Trophoblast cell (in vitro differentiated cells and primary cell): ENCODE data around the gene GPC3.
A peak's percentile ranks its signal among the peaks of the same experiment; 100 is the strongest.

Experiments
- DNase-seq, 2 donors: peaks; one replicate each; pipeline ENCODE4 v3.0.0-alpha.2; 2016
- H2AFZ ChIP-seq: 2 replicates; pipeline ENCODE4 v1.6.1; 2013; ENCODE audit warnings: low read length, moderate library complexity, mild to moderate bottlenecking; ENCODE audit not compliant: insufficient read depth, poor library complexity
- H2AK5ac ChIP-seq: 2 replicates; pipeline ENCODE4 v1.6.1; 2013; ENCODE audit warnings: mild to moderate bottlenecking, low read length
- H2BK120ac ChIP-seq: 2 replicates; pipeline ENCODE4 v1.6.1; 2013; ENCODE audit warnings: low read length, mild to moderate bottlenecking, moderate library complexity; ENCODE audit not compliant: insufficient read depth, poor library complexity
- H2BK12ac ChIP-seq: 2 replicates; pipeline ENCODE4 v1.6.1; 2013; ENCODE audit warnings: mild to moderate bottlenecking, low read length, moderate library complexity
- H2BK5ac ChIP-seq: 2 replicates; pipeline ENCODE4 v1.6.1; 2013; ENCODE audit warnings: low read length, low read depth, moderate library complexity, mild to moderate bottlenecking; ENCODE audit not compliant: poor library complexity
- H3K14ac ChIP-seq: 2 replicates; pipeline ENCODE4 v1.6.1; 2013; ENCODE audit warnings: mild to moderate bottlenecking, low read length
- H3K18ac ChIP-seq: 2 replicates; pipeline ENCODE4 v1.6.1; 2013; ENCODE audit warnings: mild to moderate bottlenecking, low read length
- H3K23ac ChIP-seq: 2 replicates; pipeline ENCODE4 v1.6.1; 2013; ENCODE audit warnings: low read length
- H3K27ac ChIP-seq: 2 replicates; pipeline ENCODE4 v1.5.1; 2013; ENCODE audit warnings: low read depth, mild to moderate bottlenecking, inconsistent platforms, low read length, moderate library complexity
- H3K27me3 ChIP-seq: 2 replicates; pipeline ENCODE4 v1.6.1; 2013; ENCODE audit warnings: inconsistent platforms, mild to moderate bottlenecking, low read length, moderate library complexity; ENCODE audit not compliant: insufficient read depth
- H3K36me3 ChIP-seq, 2 experiments: 1 replicate in 1 of 2; 2 replicates in 1 of 2; pipeline ENCODE4 v1.6.1; 2013; ENCODE audit warnings: low read length in 2 of 2, mild to moderate bottlenecking in 2 of 2, moderate library complexity in 1 of 2; ENCODE audit not compliant: insufficient read depth in 2 of 2, control insufficient read depth in 1 of 2
- H3K4ac ChIP-seq: 2 replicates; pipeline ENCODE4 v1.6.1; 2013; ENCODE audit warnings: low read depth, mild to moderate bottlenecking, low read length, moderate library complexity
- H3K4me1 ChIP-seq, 2 experiments: 1 replicate in 1 of 2; 2 replicates in 1 of 2; pipeline ENCODE4 v1.6.1; 2013; ENCODE audit warnings: low read length in 2 of 2, mild to moderate bottlenecking in 2 of 2, moderate library complexity in 1 of 2; ENCODE audit not compliant: insufficient read depth in 2 of 2, control insufficient read depth in 1 of 2
- H3K4me2 ChIP-seq: 2 replicates; pipeline ENCODE4 v1.6.1; 2013; ENCODE audit warnings: inconsistent platforms, mild to moderate bottlenecking, low read length, moderate library complexity
- H3K4me3 ChIP-seq: 2 replicates; pipeline ENCODE4 v1.5.1; 2013; ENCODE audit warnings: mild to moderate bottlenecking, low read depth, low read length, inconsistent platforms
- H3K79me1 ChIP-seq: one replicate; pipeline ENCODE4 v1.6.1; 2013; ENCODE audit warnings: low read length
- H3K79me2 ChIP-seq: 2 replicates; pipeline ENCODE4 v1.6.1; 2013; ENCODE audit warnings: low read length, mild to moderate bottlenecking; ENCODE audit not compliant: control insufficient read depth, insufficient read depth, poor library complexity
- H3K9ac ChIP-seq: 2 replicates; pipeline ENCODE4 v1.6.1; 2013; ENCODE audit warnings: mild to moderate bottlenecking, low read length
- H3K9me3 ChIP-seq: 2 replicates; pipeline ENCODE4 v1.6.1; 2013; ENCODE audit warnings: low read depth, mild to moderate bottlenecking, control low read depth, inconsistent platforms, low read length; ENCODE audit not compliant: insufficient read depth
- H4K12ac ChIP-seq: 2 replicates; pipeline ENCODE4 v1.6.1; 2013; ENCODE audit warnings: low read depth, mild to moderate bottlenecking, low read length, moderate library complexity
- H4K8ac ChIP-seq: 2 replicates; pipeline ENCODE4 v1.6.1; 2013; ENCODE audit warnings: low read depth, mild to moderate bottlenecking, low read length, moderate library complexity
- H4K91ac ChIP-seq: one replicate; pipeline ENCODE4 v1.6.1; 2013; ENCODE audit warnings: low read depth, mild to moderate bottlenecking, low read length, moderate library complexity
- WGBS: extraction: QIAGEN DNeasy Blood & Tissue Kit; methylation state at CpG from one replicate; pipeline ENCODE4 v1.1.7; 2013; ENCODE audit warnings: missing lambda C conversion rate; ENCODE audit not compliant: insufficient read length, insufficient coverage; ENCODE audit errors: extremely low coverage; 5-methylcytosine and 5-hydroxymethylcytosine counted together

The GPC3 gene

GRCh38 chrX:133633950-133634349 is 351.4 kb downstream of the GPC3 start:
- no peak overlapping the region for H2BK12ac ChIP-seq
- H2BK5ac ChIP-seq: no peak overlapping the region
- no peak for DNase-seq
- H3K9me3 ChIP-seq: no peaks in the 10 kb centered on the region
- H3K27me3 ChIP-seq: no peaks in the 10 kb centered on the region
- no peak overlapping the region for H3K14ac ChIP-seq
- H3K4me3 ChIP-seq: no peak overlapping the region
- H3K36me3 ChIP-seq: no peaks in the 10 kb centered on the region
- no peak overlapping the region for H3K9ac ChIP-seq
- H2BK120ac ChIP-seq: no peak overlapping the region
- H3K18ac ChIP-seq: no peak overlapping the region
- peaks cover 0 to 4% of the 10 kb centered on the region in 2 experiments for H3K4me1 ChIP-seq
- no peak overlapping the region for H4K91ac ChIP-seq
- no peaks in the 10 kb centered on the region for H3K79me1 ChIP-seq
- WGBS: no CpG with 5 or more reads among the region's 1 CpG
- no peak overlapping the region for H3K27ac ChIP-seq
- H2AK5ac ChIP-seq: no peak overlapping the region
- no peak overlapping the region for H2AFZ ChIP-seq
- H4K12ac ChIP-seq: no peak overlapping the region
- no peaks in the 10 kb centered on the region for H3K79me2 ChIP-seq
- no peak overlapping the region for H4K8ac ChIP-seq
- no peak overlapping the region for H3K4ac ChIP-seq
- no peak overlapping the region for H3K23ac ChIP-seq
- no peak overlapping the region for H3K4me2 ChIP-seq

DNA sequence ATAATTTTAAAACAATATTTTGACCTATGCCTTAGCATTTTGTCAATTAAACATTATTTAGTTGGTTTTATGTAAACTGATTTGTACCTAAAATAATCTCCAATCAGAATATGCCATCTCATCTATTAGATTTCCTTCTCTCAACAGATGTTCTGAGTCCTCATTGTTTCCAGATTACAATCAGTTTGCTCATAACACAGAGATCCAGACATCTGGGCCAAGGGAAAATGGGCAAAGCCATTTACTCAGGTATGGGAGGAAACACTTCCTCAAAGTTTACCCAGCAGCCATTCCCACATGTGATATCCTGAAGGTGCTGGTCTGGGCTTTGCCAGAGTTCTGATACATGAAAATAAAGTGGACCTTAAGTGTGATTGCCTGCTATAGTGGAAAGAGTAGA is 352.2 kb downstream of the GPC3 start:
- H3K79me2 ChIP-seq: no peaks in the 10 kb centered on the region
- H3K79me1 ChIP-seq: no peaks in the 10 kb centered on the region
- no peak overlapping the region for H3K4me2 ChIP-seq
- H2AFZ ChIP-seq: no peak overlapping the region
- no peak overlapping the region for H3K27ac ChIP-seq
- DNase-seq: peak; percentile 44 to 71
- H3K14ac ChIP-seq: no peak overlapping the region
- no peak overlapping the region for H3K9ac ChIP-seq
- no peaks in the 10 kb centered on the region for H3K9me3 ChIP-seq
- H3K18ac ChIP-seq: no peak overlapping the region
- H2AK5ac ChIP-seq: no peak overlapping the region
- peaks cover 0 to 2% of the 10 kb centered on the region in 2 experiments for H3K4me1 ChIP-seq
- no peak overlapping the region for H3K4me3 ChIP-seq
- H4K12ac ChIP-seq: no peak overlapping the region
- no peak overlapping the region for H4K91ac ChIP-seq
- no peaks in the 10 kb centered on the region for H3K36me3 ChIP-seq
- H3K4ac ChIP-seq: no peak overlapping the region
- H3K23ac ChIP-seq: no peak overlapping the region
- no peak overlapping the region for H2BK12ac ChIP-seq
- H4K8ac ChIP-seq: no peak overlapping the region
- peak overlapping the region; percentile 52 for H2BK5ac ChIP-seq
- H2BK120ac ChIP-seq: no peak overlapping the region
- H3K27me3 ChIP-seq: no peaks in the 10 kb centered on the region

GRCh38 chrX:133630362-133630761 is 355.0 kb downstream of the GPC3 start:
- Histone ChIP-seq H2BK12ac (no peak overlapping the region), H2AK5ac (no peak overlapping the region), H2BK120ac (no peak overlapping the region), H3K36me3 (no peaks in the 10 kb centered on the region), H3K14ac (no peak overlapping the region), H2AFZ (no peak overlapping the region), H3K79me1 (no peaks in the 10 kb centered on the region), H3K9me3 (no peaks in the 10 kb centered on the region), H3K4me3 (no peak overlapping the region), H3K79me2 (no peaks in the 10 kb centered on the region), H3K18ac (no peak overlapping the region), H3K27me3 (no peaks in the 10 kb centered on the region), H3K9ac (no peak overlapping the region), H4K8ac (no peak overlapping the region), H2BK5ac (peak overlapping the region; percentile 56), H4K12ac (no peak overlapping the region), H3K4ac (no peak overlapping the region), H3K4me1 (peaks cover 0 to 2% of the 10 kb centered on the region in 2 experiments), H4K91ac (no peak overlapping the region), H3K27ac (peak overlapping the region; percentile 10), H3K23ac (no peak overlapping the region), H3K4me2 (no peak overlapping the region)
- peak in 1 of 2 donors; percentile 47 for DNase-seq
- no CpG with 5 or more reads among the region's 4 CpGs for WGBS

- no peak overlapping the region for H2AFZ ChIP-seq
- no peaks in the 10 kb centered on the region for H3K79me1 ChIP-seq
- no peak overlapping the region for H2AK5ac ChIP-seq
- H3K9me3 ChIP-seq: no peaks in the 10 kb centered on the region
- H3K23ac ChIP-seq: no peak overlapping the region
- no peak overlapping the region for H3K18ac ChIP-seq
- H2BK120ac ChIP-seq: no peak overlapping the region
- H3K4me2 ChIP-seq: no peak overlapping the region
- no peak overlapping the region for H2BK5ac ChIP-seq
- H2BK12ac ChIP-seq: no peak overlapping the region
- no peak overlapping the region for H3K4me3 ChIP-seq
- no CpG with 5 or more reads among the region's 4 CpGs for WGBS
- H3K36me3 ChIP-seq: no peaks in the 10 kb centered on the region
- DNase-seq: no peak
- H3K27me3 ChIP-seq: no peaks in the 10 kb centered on the region
- H3K4me1 ChIP-seq: no peaks in the 10 kb centered on the region
- H3K14ac ChIP-seq: no peak overlapping the region
- no peaks in the 10 kb centered on the region for H3K79me2 ChIP-seq
- H4K91ac ChIP-seq: no peak overlapping the region
- no peak overlapping the region for H3K27ac ChIP-seq
- H4K12ac ChIP-seq: no peak overlapping the region
- no peak overlapping the region for H4K8ac ChIP-seq
- no peak overlapping the region for H3K4ac ChIP-seq
- H3K9ac ChIP-seq: no peak overlapping the region
These were observed 357.7 kb downstream of the GPC3 start for GRCh38 chrX:133627673-133628072.
